ENCODE measurements around the gene EIF3K. TPM values are rescaled to one million over a fixed set of nuclear protein-coding genes. Genes with fewer than 3 reads are reported as not detected.
A peak's percentile ranks its signal among the peaks of the same experiment; 100 is the strongest.
"Not testable (repeated sequence)": the region's sequence is repeated elsewhere in the genome, so short reads cannot be mapped to it uniquely, and the experiment has no call there.

The EIF3K gene, protein sequence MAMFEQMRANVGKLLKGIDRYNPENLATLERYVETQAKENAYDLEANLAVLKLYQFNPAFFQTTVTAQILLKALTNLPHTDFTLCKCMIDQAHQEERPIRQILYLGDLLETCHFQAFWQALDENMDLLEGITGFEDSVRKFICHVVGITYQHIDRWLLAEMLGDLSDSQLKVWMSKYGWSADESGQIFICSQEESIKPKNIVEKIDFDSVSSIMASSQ
- 100 to 1,000 TPM; 248 to 396 TPM for polyA plus RNA-seq

- Histone ChIP-seq H3K27me3 (ENCODE audit: control insufficient read depth in 1 of 2, insufficient read depth in 2 of 2, low read length in 2 of 2) (no peaks in the 10 kb centered on the region), H3K4me1 (ENCODE audit: control insufficient read depth in 2 of 2, insufficient read depth in 2 of 2, low read length in 1 of 2) (peaks cover 7 to 16% of the 10 kb centered on the region in 2 donors), H3K27ac (ENCODE audit: low read depth in 2 of 2, low read length in 1 of 2) (peak within 1 kb of the TSS; percentile 93 to 95), H3K9me3 (ENCODE audit: control insufficient read depth in 2 of 2, insufficient read depth in 1 of 2, low read depth in 1 of 2, low read length in 1 of 2) (peaks cover 0 to 4% of the 10 kb centered on the region in 2 donors), H3K4me3 (ENCODE audit: low read depth in 1 of 2, low read length in 2 of 2) (peak within 1 kb of the TSS; percentile 97 to 99), H3K36me3 (ENCODE audit: control insufficient read depth in 2 of 2, insufficient read depth in 2 of 2, low read length in 1 of 2) (peaks cover 7 to 15% of the 10 kb centered on the region in 2 donors)
- WGBS, 2 donors = 1 to 2% methylated on average over 64 of the region's 64 CpGs
Observed at GRCh38 chr19:38618590-38619360, at the start of gene EIF3K. Gene EIF3K (plus strand): TSS chr19:38619188. CDS start chr19:38619269, 81 bp downstream.

DNA sequence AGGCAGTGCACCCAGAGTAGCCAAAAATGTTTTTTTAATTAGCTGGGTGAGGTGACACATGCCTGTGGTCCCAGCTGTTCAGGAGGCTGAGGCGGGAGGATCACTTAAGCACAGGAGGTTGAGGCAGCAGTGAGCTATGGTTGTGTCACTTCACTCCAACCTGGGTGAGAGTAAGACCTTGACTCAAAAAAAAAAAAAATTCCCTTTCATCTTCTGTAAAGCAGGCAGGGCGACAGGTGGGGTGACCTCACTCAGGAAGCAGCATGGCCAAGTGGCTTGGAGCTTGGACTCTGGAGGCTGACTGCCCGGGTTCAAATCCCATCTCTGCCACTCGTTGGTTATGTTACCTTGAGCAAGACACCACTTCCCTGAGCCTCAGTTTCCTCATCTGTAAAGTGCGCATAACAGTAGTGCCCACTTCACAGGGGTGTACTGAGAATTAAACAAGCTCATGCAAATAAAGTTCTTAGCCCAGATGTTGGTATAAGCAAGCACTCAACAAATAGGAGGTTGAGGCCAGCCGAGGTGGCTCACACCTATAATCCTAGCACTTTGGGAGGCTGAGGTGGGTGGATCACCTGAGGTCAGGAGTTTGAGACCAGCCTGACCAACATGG, 49.5 kb upstream of the EIF3K start:
- H3K4me1 ChIP-seq (ENCODE audit: control insufficient read depth in 2 of 2, insufficient read depth in 2 of 2, low read length in 1 of 2) = peaks cover 2 to 7% of the 10 kb centered on the region in 2 donors
- no peaks in the 10 kb centered on the region for H3K9me3 ChIP-seq (ENCODE audit: control insufficient read depth in 2 of 2, insufficient read depth in 1 of 2, low read depth in 1 of 2, low read length in 1 of 2)
- H3K36me3 ChIP-seq (ENCODE audit: control insufficient read depth in 2 of 2, insufficient read depth in 2 of 2, low read length in 1 of 2) = peaks cover 0 to 5% of the 10 kb centered on the region in 2 donors
- no peak overlapping the region for H3K4me3 ChIP-seq (ENCODE audit: low read depth in 1 of 2, low read length in 2 of 2)
- WGBS, 2 donors = 80 to 88% methylated on average over 6 of the region's 6 CpGs
- H3K27ac ChIP-seq (ENCODE audit: low read depth in 2 of 2, low read length in 1 of 2) = no peak overlapping the region
- H3K27me3 ChIP-seq (ENCODE audit: control insufficient read depth in 1 of 2, insufficient read depth in 2 of 2, low read length in 2 of 2) = no peaks in the 10 kb centered on the region

DNA sequence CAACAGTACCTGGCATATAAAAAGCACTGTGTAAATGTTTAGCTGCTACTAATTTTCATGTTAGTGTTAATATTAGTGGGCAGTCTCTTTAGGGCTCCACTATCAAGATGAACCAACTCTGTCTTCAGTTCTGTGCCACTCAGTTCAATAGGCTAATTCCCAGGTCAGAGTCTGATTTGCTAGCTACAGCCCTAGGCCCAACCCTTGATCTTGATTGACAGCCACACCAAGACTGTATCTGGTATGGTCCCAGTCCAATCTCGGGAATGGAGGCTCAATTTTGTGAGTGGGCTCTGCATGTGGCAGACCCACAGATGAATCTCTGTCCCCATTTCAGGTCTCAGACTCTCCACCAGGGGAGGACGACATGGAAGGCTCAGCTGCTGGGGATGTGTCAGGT, 47.3 kb upstream of the EIF3K start:
- no peaks in the 10 kb centered on the region for H3K27me3 ChIP-seq (ENCODE audit: control insufficient read depth in 1 of 2, insufficient read depth in 2 of 2, low read length in 2 of 2)
- H3K4me3 ChIP-seq (ENCODE audit: low read depth in 1 of 2, low read length in 2 of 2) = no peak overlapping the region
- H3K36me3 ChIP-seq (ENCODE audit: control insufficient read depth in 2 of 2, insufficient read depth in 2 of 2, low read length in 1 of 2) = peaks cover 0 to 5% of the 10 kb centered on the region in 2 donors
- 80 to 89% methylated on average over 2 of the region's 2 CpGs for WGBS, 2 donors
- H3K9me3 ChIP-seq (ENCODE audit: control insufficient read depth in 2 of 2, insufficient read depth in 1 of 2, low read depth in 1 of 2, low read length in 1 of 2) = no peaks in the 10 kb centered on the region
- H3K4me1 ChIP-seq (ENCODE audit: control insufficient read depth in 2 of 2, insufficient read depth in 2 of 2, low read length in 1 of 2) = peaks cover 0 to 2% of the 10 kb centered on the region in 2 donors
- H3K27ac ChIP-seq (ENCODE audit: low read depth in 2 of 2, low read length in 1 of 2) = no peak overlapping the region

GRCh38 chr19:38577826-38578225, 41.2 kb upstream of the EIF3K start:
- H3K4me3 ChIP-seq (ENCODE audit: low read depth in 1 of 2, low read length in 2 of 2) = no peak overlapping the region
- H3K27me3 ChIP-seq (ENCODE audit: control insufficient read depth in 1 of 2, insufficient read depth in 2 of 2, low read length in 2 of 2) = no peaks in the 10 kb centered on the region
- no peak overlapping the region for H3K27ac ChIP-seq (ENCODE audit: low read depth in 2 of 2, low read length in 1 of 2)
- WGBS, 2 donors = 88 to 91% methylated on average over 11 of the region's 11 CpGs
- H3K36me3 ChIP-seq (ENCODE audit: control insufficient read depth in 2 of 2, insufficient read depth in 2 of 2, low read length in 1 of 2) = no peaks in the 10 kb centered on the region
- no peaks in the 10 kb centered on the region for H3K9me3 ChIP-seq (ENCODE audit: control insufficient read depth in 2 of 2, insufficient read depth in 1 of 2, low read depth in 1 of 2, low read length in 1 of 2)
- H3K4me1 ChIP-seq (ENCODE audit: control insufficient read depth in 2 of 2, insufficient read depth in 2 of 2, low read length in 1 of 2) = peaks cover 0 to 9% of the 10 kb centered on the region in 2 donors

DNA sequence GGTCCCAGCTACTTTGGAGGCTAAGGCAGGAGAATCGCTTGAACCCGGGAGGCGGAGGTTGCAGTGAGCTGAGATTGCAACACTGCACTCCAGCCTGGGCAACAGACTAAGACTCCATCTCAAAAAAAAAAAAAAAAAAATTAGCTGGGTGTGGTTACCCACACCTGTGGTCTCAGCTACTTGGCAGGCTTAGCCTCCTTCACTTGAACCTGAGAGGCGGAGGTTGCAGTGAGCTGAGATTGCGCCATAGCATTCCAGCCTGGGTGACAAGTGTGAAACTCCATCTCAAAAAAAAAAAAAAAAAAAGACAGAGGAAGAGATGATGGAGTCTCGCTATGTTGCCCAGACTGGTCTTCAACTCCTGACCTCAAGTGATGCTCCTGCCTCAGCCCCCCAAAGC, 39.7 kb upstream of the EIF3K start:
- not testable (repeated sequence) for H3K4me3 ChIP-seq (ENCODE audit: low read depth in 1 of 2, low read length in 2 of 2); H3K27me3 ChIP-seq (ENCODE audit: control insufficient read depth in 1 of 2, insufficient read depth in 2 of 2, low read length in 2 of 2); H3K36me3 ChIP-seq (ENCODE audit: control insufficient read depth in 2 of 2, insufficient read depth in 2 of 2, low read length in 1 of 2); H3K4me1 ChIP-seq (ENCODE audit: control insufficient read depth in 2 of 2, insufficient read depth in 2 of 2, low read length in 1 of 2); H3K9me3 ChIP-seq (ENCODE audit: control insufficient read depth in 2 of 2, insufficient read depth in 1 of 2, low read depth in 1 of 2, low read length in 1 of 2); H3K27ac ChIP-seq (ENCODE audit: low read depth in 2 of 2, low read length in 1 of 2)
- 58 to 60% methylated on average over 6 of the region's 6 CpGs for WGBS, 2 donors

DNA sequence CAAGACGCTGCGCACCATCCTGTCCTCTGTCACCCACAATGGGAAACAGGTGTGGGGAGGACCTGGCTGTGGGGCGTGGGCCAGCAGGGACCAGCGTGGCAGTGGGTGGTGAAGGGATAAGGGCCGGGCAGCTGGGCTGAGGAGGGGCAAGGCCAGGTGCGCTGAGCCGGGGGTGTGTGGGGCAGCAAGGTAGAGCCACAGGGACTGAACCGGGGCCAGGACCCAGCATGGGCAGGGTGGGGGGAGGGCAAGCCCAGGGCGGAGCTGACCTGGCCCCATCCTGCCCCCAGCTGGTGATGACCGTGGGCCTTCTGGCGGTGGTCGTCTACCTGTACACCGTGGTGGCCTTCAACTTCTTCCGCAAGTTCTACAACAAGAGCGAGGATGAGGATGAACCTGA, 38.9 kb upstream of the EIF3K start:
- peaks cover 0 to 9% of the 10 kb centered on the region in 2 donors for H3K4me1 ChIP-seq (ENCODE audit: control insufficient read depth in 2 of 2, insufficient read depth in 2 of 2, low read length in 1 of 2)
- WGBS, 2 donors = 88 to 89% methylated on average over 15 of the region's 15 CpGs
- no peaks in the 10 kb centered on the region for H3K27me3 ChIP-seq (ENCODE audit: control insufficient read depth in 1 of 2, insufficient read depth in 2 of 2, low read length in 2 of 2)

GRCh38 chr19:38583219-38583984, 35.6 kb upstream of the EIF3K start:
- 88 to 93% methylated on average over 12 to 14 of the region's 14 CpGs for WGBS, 2 donors
- Histone ChIP-seq H3K27ac (ENCODE audit: low read depth in 2 of 2, low read length in 1 of 2) (no peak overlapping the region), H3K4me1 (ENCODE audit: control insufficient read depth in 2 of 2, insufficient read depth in 2 of 2, low read length in 1 of 2) (peaks cover 0 to 9% of the 10 kb centered on the region in 2 donors), H3K9me3 (ENCODE audit: control insufficient read depth in 2 of 2, insufficient read depth in 1 of 2, low read depth in 1 of 2, low read length in 1 of 2) (no peaks in the 10 kb centered on the region), H3K4me3 (ENCODE audit: low read depth in 1 of 2, low read length in 2 of 2) (no peak overlapping the region), H3K27me3 (ENCODE audit: control insufficient read depth in 1 of 2, insufficient read depth in 2 of 2, low read length in 2 of 2) (no peaks in the 10 kb centered on the region), H3K36me3 (ENCODE audit: control insufficient read depth in 2 of 2, insufficient read depth in 2 of 2, low read length in 1 of 2) (peaks cover 0 to 6% of the 10 kb centered on the region in 2 donors)

More for the DNA sequence above, 38.9 kb upstream of the EIF3K start:
- Histone ChIP-seq H3K36me3 (ENCODE audit: control insufficient read depth in 2 of 2, insufficient read depth in 2 of 2, low read length in 1 of 2) (peaks cover 0 to 2% of the 10 kb centered on the region in 2 donors), H3K9me3 (ENCODE audit: control insufficient read depth in 2 of 2, insufficient read depth in 1 of 2, low read depth in 1 of 2, low read length in 1 of 2) (no peaks in the 10 kb centered on the region), H3K27ac (ENCODE audit: low read depth in 2 of 2, low read length in 1 of 2) (no peak overlapping the region), H3K4me3 (ENCODE audit: low read depth in 1 of 2, low read length in 2 of 2) (no peak overlapping the region)

DNA sequence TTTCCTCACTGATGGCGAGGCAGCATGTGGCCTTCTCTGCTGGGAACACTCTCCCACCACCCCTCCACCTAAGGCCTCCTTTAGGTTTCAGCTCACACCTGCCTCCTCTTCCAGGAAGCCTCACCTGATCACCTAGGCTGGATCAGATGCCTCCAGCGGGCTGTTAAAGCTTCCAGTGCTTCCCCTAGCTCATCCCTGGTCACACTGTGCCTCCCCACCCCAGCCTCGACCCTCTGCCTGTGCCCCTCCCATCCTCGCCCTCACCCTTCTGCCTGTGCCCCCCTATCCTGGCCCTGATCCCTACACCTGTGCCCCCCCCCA, 35.0 kb upstream of the EIF3K start:
- H3K36me3 ChIP-seq (ENCODE audit: control insufficient read depth in 2 of 2, insufficient read depth in 2 of 2, low read length in 1 of 2) = peaks cover 0 to 6% of the 10 kb centered on the region in 2 donors
- no peaks in the 10 kb centered on the region for H3K9me3 ChIP-seq (ENCODE audit: control insufficient read depth in 2 of 2, insufficient read depth in 1 of 2, low read depth in 1 of 2, low read length in 1 of 2)
- peaks cover 0 to 6% of the 10 kb centered on the region in 2 donors for H3K4me1 ChIP-seq (ENCODE audit: control insufficient read depth in 2 of 2, insufficient read depth in 2 of 2, low read length in 1 of 2)
- H3K27me3 ChIP-seq (ENCODE audit: control insufficient read depth in 1 of 2, insufficient read depth in 2 of 2, low read length in 2 of 2) = no peaks in the 10 kb centered on the region
- no peak overlapping the region for H3K4me3 ChIP-seq (ENCODE audit: low read depth in 1 of 2, low read length in 2 of 2)
- WGBS, 2 donors = 71 to 89% methylated on average over 4 of the region's 4 CpGs
- H3K27ac ChIP-seq (ENCODE audit: low read depth in 2 of 2, low read length in 1 of 2) = no peak overlapping the region

DNA sequence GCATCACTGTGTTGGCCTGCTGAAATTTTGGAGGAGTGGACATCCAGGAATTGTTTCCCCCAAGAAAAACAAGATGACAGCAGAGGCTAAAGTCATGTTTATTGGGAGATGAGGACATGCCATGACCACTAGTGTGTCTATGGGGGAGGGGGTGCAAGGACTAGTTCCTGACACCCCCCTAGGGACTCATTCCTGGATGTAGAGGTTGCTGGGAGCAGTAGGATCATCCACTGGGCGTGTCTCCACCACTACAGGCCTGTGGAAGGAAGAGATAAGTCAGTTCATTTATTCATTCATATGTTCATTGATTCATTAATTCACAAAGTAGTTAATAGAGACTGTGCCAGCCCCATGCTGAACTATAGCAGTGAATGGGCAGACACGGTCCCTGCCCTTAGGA, 31.4 kb upstream of the EIF3K start:
- Histone ChIP-seq H3K4me1 (ENCODE audit: control insufficient read depth in 2 of 2, insufficient read depth in 2 of 2, low read length in 1 of 2) (no peaks in the 10 kb centered on the region), H3K27me3 (ENCODE audit: control insufficient read depth in 1 of 2, insufficient read depth in 2 of 2, low read length in 2 of 2) (no peaks in the 10 kb centered on the region), H3K27ac (ENCODE audit: low read depth in 2 of 2, low read length in 1 of 2) (no peak overlapping the region), H3K36me3 (ENCODE audit: control insufficient read depth in 2 of 2, insufficient read depth in 2 of 2, low read length in 1 of 2) (peaks cover 0 to 6% of the 10 kb centered on the region in 2 donors), H3K9me3 (ENCODE audit: control insufficient read depth in 2 of 2, insufficient read depth in 1 of 2, low read depth in 1 of 2, low read length in 1 of 2) (no peaks in the 10 kb centered on the region), H3K4me3 (ENCODE audit: low read depth in 1 of 2, low read length in 2 of 2) (no peak overlapping the region)
- 92 to 93% methylated on average over 2 of the region's 2 CpGs for WGBS, 2 donors

All from esophagus (tissue), 2 donors.